GM18505 (cell line): ENCODE results near the gene RRM2.

Experiments
- ATAC-seq: cut with Tn5 transposase; IDR thresholded peaks from one replicate; pipeline ENCODE4 v1.9.1; 2021; ENCODE audit not compliant: unreplicated experiment
- POLR2A ChIP-seq: IDR thresholded peaks from 4 replicates; pipeline ENCODE4 v1.6.1; 2011; ENCODE audit warnings: borderline replicate concordance; ENCODE audit not compliant: insufficient read depth, insufficient read length; ENCODE audit errors: extremely low read depth

RRM2 gene

DNA sequence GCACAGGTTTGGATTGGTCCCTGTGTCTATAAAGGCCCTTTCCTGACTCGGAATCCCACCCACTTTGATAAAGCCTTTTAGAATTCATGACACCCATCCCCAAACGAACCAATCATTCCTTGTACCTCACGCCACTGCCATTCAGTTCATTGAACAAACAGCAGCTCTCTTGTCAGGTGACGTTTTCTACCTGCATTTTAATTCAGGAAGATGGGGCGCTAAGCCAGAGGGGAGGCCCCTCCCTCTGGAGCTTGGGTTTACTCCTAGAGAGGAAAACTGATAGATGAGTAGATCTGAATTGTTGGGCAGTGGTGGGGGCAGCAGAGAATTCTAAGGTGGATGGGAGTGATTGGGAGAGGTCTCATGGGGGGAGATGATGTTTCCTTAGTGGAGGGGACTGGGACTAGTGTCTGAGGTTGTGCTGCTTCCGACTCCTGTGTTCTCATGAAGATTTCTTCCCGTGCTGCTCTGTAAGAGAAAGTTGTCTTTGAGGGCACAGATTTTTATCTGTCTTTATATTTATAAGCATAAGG, 9.6 kb downstream of the RRM2 start:
- ATAC-seq, result no peak
- TF ChIP-seq POLR2A, result no peak

- ATAC-seq, result no peak
- no peak for TF ChIP-seq POLR2A
Observed at GRCh38 chr2:10132596-10132995, 10.1 kb downstream of the RRM2 start.

- TF ChIP-seq POLR2A, result no peak
- ATAC-seq, result no peak
Observed at GRCh38 chr2:10132996-10133647, 10.6 kb downstream of the RRM2 start.

GRCh38 chr2:10135296-10136089, 13.0 kb downstream of the RRM2 start:
- ATAC-seq, result no peak
- peak; percentile 16 for TF ChIP-seq POLR2A

- ATAC-seq, result no peak
- no peak for TF ChIP-seq POLR2A
Observed at GRCh38 chr2:10136101-10136934, 13.8 kb downstream of the RRM2 start.

DNA sequence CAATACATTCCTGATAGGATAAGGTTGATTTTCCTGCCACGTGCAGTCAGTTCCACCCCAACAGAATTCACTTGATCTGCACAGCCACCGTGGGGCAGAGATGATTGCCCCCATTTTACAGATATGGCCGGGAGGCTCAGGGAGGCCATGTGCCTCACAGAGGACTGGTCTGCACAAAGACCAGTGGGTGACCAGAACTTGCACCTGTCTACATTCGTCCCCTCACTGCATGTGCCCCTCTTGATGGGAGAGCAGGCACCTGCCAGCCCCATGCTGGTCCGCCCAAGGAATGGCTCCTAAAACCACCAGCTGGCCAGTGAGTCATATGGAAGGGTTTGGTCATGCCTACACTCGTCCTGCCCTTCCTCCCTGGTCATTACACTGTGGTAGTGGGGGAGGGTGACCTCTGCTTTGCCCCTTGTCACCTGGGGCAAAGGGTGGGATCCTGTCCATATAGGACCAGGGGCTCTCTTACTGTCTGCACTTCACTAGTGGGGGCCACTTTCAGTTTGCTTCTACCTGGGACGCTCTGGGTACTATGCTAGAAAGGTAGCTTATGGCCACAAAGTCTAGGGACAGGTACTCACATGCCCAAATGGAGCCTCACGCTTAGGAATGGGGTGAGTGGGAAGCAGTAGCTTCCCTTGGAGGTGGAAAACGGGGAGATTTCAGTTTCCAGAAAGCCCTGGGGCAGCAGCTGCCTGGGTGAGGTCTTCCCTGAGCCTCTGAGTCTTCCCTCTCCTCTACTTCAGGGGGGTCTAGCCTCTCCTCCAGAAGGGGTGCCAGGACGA, 14.7 kb downstream of the RRM2 start:
- ATAC-seq, result no peak
- TF ChIP-seq POLR2A, result peak; percentile 41

DNA sequence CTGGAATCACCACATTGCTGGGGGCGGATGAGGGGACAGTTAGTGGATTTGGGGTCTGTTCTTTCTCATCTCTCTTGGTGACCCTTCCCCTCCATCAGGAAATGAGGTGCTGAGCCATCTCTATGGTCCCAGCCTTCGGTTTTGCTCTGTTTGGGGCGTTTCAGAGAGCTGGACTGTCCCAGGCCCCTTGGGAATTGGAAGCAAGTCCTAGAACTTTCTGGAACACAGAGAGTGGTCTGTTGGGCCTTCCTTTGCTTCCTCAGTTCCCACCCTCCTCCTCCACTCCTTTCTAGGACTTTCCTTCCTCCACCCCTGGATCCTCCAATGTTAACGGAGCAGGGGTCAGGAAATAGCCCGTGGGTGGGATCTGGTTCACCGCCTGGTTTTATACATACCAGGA, 17.0 kb downstream of the RRM2 start:
- ATAC-seq, result no peak
- no peak for TF ChIP-seq POLR2A

DNA sequence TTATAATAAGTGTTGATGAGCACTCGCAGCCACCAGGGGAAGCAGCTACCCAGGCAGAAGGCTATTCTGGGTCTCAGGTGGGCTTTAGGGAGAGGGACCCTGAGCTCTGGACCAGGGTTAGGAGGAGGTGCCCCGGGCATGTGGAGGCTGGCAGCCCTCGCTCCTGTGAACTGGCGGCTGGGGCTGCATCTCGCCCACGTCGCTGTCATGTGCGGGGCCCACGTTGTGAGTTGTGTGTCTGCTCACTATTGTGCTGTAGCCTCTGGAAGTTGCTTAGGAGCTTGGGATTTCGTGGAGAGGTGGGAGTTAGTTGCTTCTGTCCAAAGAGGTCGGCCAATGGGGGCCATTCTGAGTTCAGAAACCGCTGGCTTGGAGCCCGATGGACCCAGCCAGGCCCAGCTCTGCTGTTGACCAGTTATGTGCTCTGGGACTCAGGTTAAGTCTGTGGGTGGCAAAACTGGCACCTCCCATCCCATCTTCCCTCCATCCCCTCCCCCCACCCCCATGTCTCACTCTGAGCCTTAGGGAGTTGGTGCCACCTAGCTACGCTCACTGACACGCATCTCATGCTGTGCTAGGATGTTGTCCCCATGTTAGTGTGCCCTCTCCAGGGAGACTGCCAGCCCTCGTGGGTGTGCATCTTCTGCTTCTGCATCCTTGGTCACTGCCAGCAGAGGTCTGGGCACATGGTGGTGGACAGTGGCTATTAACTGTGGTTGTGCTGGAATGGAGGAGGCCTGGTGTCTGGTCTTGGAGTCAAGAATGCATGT, 18.5 kb downstream of the RRM2 start:
- TF ChIP-seq POLR2A, result no peak
- no peak for ATAC-seq

- no peak for ATAC-seq
Observed at GRCh38 chr2:10141736-10142639, 19.4 kb downstream of the RRM2 start.

DNA sequence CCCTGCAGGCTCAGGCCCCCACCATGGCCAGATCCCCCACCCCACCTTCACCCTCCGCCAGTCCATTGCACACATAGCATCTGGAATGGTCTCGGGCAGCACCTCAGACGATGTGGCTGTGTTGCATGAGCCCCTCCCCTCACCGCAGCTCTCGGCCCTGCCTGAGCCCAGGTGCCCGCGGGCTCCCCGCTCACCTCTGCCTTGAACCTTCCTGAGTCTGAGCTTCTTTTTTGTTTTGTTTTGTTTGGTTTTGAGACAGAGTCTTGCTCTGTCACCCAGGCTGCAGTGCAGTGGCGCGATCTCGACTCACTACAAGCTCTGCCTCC, 20.1 kb downstream of the RRM2 start:
- no peak for ATAC-seq
- TF ChIP-seq POLR2A, result no peak

More at GRCh38 chr2:10141736-10142639, 19.4 kb downstream of the RRM2 start:
- TF ChIP-seq POLR2A, result no peak
